Mesodermal cell (in vitro differentiated cells): ENCODE measurements around the gene HOXC10.

Source experiments
- H3K27ac ChIP-seq: 2 replicates; pipeline ENCODE4 v1.7.0; 2013; ENCODE audit warnings: mild to moderate bottlenecking, low read depth, low read length, moderate library complexity; ENCODE audit not compliant: severe bottlenecking
- H3K36me3 ChIP-seq: 2 replicates; pipeline ENCODE4 v1.7.1; 2013; ENCODE audit warnings: mild to moderate bottlenecking, low read length, moderate library complexity; ENCODE audit not compliant: control insufficient read depth, insufficient read depth
- H3K4me1 ChIP-seq: one replicate; pipeline ENCODE4 v1.7.1; 2013; ENCODE audit warnings: mild to moderate bottlenecking, low read length; ENCODE audit not compliant: insufficient read depth, control insufficient read depth, poor library complexity, severe bottlenecking
- H3K4me3 ChIP-seq: 2 replicates; pipeline ENCODE4 v1.7.0; 2013; ENCODE audit warnings: low read length, control low read depth, mild to moderate bottlenecking; ENCODE audit not compliant: insufficient read depth, poor library complexity, severe bottlenecking; ENCODE audit errors: extremely low read depth
- H3K9me3 ChIP-seq: 2 replicates; pipeline ENCODE4 v1.7.1; 2013; ENCODE audit warnings: mild to moderate bottlenecking, low read length, moderate library complexity; ENCODE audit not compliant: control insufficient read depth
- WGBS, 2 experiments: methylation state at CpG; one replicate each; pipeline ENCODE4 v1.1.5; 2013; ENCODE audit warnings: missing lambda C conversion rate in 2 of 2; ENCODE audit not compliant: insufficient coverage in 2 of 2; 5-methylcytosine and 5-hydroxymethylcytosine counted together

Gene HOXC10

DNA sequence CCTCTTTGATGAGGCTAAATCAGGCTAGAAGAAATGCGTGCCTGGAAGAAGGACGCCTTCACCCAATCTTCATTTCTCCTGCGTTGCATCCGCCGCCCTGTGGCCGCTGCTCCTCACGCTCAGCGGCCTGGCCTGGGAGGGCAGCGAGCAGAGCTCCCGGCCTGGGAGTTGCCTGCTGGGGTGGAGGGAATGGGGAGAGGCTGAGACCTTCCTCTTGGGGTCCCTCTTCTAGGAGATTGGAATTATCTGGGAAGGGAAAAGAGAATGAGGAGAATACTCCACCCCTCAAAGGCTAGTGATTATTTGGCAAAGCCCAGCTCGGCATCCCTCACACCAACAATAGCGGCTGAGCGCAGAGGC is 32.6 kb upstream of the HOXC10 start:
- Histone ChIP-seq H3K9me3 (no peaks in the 10 kb centered on the region), H3K36me3 (no peaks in the 10 kb centered on the region), H3K27ac (no peak overlapping the region), H3K4me1 (peaks cover 10% of the 10 kb centered on the region), H3K4me3 (no peak overlapping the region)
- 0 to 5% methylated on average over 6 of the region's 13 CpGs for WGBS, 2 experiments

DNA sequence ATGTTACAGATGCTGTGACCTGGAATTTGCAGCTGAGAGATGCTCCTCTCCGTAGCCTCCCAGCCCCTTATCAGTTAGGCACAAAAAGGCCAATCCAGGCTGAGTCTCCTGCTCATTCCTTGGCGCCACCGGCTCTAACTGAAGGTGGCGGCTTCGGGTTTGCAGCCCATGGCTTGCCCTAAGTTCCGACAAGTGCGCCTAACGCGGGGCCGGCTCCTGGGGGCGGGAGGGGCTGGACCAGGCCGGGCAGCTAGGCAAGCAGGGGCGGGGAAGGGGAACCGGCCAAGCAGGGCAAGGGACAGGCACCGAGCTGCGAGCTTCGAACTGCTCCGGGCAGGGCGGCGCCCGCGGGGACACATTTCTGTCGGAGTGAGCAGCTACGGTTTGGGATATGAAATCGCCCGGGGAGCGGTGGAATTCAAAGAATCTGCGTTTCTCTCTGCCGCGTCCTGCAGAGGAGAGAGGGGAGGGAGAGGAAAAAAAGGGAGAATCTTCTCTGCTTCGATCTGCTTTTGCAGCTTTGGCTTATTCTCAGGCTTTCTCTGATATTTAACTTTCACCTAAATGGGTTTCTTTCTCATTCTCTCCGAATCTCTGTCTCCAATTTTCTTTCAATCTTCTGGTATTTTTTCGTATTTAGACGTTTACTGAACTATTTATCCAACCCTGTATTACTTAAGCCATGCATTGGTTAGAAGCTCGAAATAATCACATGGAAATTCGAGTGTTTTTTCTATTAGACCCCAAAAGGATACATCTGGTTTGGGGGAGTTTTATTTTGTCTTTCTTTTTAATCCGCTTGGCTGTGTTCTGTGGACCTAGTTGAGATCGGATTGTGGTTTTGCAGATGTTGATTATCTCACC is 31.8 kb upstream of the HOXC10 start:
- Histone ChIP-seq H3K27ac (no peak overlapping the region), H3K4me3 (no peak overlapping the region), H3K9me3 (no peaks in the 10 kb centered on the region), H3K4me1 (peaks cover 10% of the 10 kb centered on the region), H3K36me3 (no peaks in the 10 kb centered on the region)
- WGBS, 2 experiments: 1 to 3% methylated on average over 27 to 30 of the region's 38 CpGs

DNA sequence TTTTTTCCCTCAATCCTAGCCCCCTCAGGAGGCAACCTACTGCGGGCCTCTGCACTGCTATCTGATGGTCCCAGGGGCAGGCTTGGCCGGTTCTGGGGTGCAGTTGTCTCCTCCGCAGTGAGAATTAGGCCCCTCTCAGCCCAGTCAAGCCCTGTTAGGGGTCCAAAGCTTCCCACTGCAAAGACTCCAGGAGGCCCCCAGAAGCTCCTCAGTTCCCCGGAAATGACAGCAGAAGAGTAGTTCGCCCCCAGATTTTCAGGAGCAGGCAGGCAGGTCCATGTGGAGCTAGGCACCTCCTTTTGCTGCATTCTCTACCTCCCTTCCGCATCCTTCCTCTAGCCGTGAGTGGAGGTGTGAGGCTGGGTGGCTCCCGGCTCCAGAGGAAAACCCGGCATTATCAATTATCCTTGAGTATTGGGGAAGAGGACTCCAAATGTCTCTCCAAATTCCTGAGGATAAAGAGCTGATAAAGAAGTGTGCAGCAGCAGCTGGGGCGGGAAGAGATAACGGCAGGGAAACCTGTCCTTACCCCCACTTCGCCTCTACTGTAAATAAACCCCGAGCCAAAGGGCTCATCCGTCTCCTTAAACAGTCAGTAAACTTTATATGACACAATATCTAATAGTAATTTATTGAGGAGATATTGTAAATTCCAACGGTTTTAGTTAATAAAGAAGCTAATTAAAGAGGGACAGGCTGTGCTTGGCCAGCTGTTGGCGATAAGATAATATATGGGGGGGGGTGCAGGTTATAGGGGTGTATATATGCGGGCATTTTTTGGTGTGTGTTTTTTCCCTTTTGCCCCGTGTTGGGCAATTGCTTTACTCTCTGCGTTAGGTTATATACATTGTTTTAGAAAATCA is 30.9 kb upstream of the HOXC10 start:
- WGBS, 2 experiments: 19 to 21% methylated on average over 7 to 8 of the region's 19 CpGs
- Histone ChIP-seq H3K9me3 (no peaks in the 10 kb centered on the region), H3K4me3 (no peak overlapping the region), H3K27ac (no peak overlapping the region), H3K36me3 (no peaks in the 10 kb centered on the region), H3K4me1 (peaks cover 10% of the 10 kb centered on the region)

DNA sequence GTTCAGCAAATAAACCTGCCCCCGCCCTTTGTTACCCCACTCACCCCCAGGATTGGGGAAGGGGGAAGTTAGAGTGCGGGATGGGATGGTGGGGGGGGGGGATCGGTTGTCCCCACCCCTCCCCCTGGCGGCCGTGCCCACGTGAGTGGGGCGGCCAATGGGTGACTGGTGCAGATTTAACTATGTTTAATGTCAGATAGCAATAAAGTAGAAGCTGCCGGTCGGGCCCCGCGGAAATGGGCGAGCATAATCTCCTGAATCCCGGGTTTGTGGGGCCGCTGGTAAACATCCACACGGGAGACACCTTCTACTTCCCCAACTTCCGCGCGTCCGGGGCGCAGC is 30.3 kb upstream of the HOXC10 start, which contains the start of gene HOXC12:
Gene HOXC12, plus strand, starts transcription at position 210 of the 342 bp plus-strand sequence. Its CDS starts 27 bp downstream, at position 237.
- Histone ChIP-seq H3K4me1 (peaks cover 10% of the 10 kb centered on the region), H3K36me3 (no peaks in the 10 kb centered on the region), H3K27ac (no peak within 1 kb of the TSS), H3K9me3 (no peaks in the 10 kb centered on the region), H3K4me3 (no peak within 1 kb of the TSS)
- WGBS, 2 experiments: 23 to 31% methylated on average over 13 of the region's 20 CpGs

DNA sequence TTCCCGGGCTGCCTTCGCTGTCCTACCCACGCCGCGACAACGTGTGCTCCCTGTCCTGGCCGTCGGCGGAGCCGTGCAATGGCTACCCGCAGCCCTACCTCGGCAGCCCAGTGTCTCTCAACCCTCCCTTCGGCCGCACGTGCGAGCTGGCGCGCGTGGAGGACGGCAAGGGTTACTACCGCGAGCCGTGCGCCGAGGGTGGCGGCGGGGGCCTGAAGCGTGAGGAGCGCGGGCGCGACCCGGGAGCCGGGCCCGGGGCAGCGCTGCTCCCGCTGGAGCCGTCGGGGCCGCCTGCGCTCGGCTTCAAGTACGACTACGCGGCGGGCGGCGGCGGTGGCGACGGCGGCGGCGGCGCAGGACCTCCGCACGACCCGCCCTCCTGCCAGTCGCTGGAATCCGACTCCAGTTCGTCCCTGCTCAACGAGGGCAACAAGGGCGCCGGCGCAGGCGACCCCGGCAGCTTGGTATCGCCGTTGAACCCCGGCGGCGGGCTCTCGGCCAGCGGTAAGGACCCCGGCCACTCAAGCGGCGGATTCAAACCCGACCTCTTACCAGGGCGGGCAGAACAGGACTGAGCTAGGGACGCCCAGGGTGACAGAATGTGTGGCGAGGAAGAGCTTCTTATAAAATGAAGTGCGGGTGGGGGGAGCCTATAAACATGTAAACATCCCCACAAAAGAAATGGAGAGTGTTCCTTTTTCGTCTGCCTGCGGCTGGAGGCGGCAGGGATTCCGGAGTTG is 29.7 kb upstream of the HOXC10 start:
- WGBS, 2 experiments: 6 to 8% methylated on average over 56 to 60 of the region's 86 CpGs
- Histone ChIP-seq H3K27ac (no peak overlapping the region), H3K9me3 (no peaks in the 10 kb centered on the region), H3K36me3 (no peaks in the 10 kb centered on the region), H3K4me1 (peaks cover 10% of the 10 kb centered on the region), H3K4me3 (no peak overlapping the region)

DNA sequence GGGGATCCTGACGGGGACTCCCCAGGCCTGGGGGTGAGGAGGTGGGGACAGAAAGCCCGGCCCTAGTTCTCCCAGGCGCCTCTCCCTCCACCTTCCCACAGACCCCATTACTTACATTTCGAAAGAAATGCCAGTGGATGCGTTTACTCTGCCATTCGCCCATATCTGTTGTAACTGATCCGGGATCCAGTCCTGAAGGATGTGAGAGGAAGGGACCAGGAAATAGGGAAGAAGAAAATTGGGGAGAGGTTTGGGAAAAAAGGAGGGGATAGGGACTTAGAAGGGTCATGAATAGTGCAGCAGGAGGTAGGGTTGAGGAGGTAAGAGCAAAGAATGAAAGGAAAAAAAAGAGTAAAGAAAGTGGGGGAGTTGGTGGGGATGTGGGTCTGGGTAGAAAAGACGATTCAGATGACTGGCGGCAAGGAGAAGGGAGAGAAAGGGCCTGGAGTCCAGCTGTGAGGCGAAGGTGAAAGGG is 29.1 kb upstream of the HOXC10 start:
- Histone ChIP-seq H3K4me1 (peaks cover 10% of the 10 kb centered on the region), H3K27ac (no peak overlapping the region), H3K9me3 (no peaks in the 10 kb centered on the region), H3K4me3 (no peak overlapping the region), H3K36me3 (no peaks in the 10 kb centered on the region)
- WGBS, 2 experiments: 12 to 28% methylated on average over 4 to 6 of the region's 10 CpGs

DNA sequence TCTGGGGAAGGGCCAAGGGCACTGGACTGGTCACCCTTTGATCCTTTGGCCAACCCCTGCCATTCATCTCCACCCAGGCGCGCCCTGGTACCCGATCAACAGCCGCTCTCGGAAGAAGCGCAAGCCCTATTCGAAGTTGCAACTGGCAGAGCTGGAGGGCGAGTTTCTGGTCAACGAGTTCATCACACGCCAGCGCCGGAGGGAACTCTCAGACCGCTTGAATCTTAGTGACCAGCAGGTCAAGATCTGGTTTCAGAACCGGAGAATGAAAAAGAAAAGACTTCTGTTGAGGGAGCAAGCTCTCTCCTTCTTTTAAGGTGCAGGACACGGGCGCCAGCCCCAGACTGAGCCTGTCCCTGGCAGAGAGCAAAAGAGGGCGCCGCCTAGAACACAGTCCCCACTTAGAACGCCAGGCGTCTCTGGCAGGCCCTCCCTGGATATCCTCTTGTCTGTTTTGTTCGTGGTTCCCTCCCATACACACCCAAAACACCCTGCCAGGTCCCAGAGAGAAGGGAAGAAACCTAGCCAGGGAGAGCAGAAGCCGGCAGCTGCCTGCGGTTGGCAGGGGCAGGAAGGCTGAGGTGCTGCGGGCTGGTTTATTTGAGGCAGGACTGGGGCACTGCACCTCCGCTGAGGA is 28.6 kb upstream of the HOXC10 start:
- WGBS, 2 experiments: 23 to 25% methylated on average over 18 to 21 of the region's 25 CpGs
- Histone ChIP-seq H3K27ac (no peak overlapping the region), H3K9me3 (no peaks in the 10 kb centered on the region), H3K4me3 (no peak overlapping the region), H3K36me3 (no peaks in the 10 kb centered on the region), H3K4me1 (peaks cover 10% of the 10 kb centered on the region)

DNA sequence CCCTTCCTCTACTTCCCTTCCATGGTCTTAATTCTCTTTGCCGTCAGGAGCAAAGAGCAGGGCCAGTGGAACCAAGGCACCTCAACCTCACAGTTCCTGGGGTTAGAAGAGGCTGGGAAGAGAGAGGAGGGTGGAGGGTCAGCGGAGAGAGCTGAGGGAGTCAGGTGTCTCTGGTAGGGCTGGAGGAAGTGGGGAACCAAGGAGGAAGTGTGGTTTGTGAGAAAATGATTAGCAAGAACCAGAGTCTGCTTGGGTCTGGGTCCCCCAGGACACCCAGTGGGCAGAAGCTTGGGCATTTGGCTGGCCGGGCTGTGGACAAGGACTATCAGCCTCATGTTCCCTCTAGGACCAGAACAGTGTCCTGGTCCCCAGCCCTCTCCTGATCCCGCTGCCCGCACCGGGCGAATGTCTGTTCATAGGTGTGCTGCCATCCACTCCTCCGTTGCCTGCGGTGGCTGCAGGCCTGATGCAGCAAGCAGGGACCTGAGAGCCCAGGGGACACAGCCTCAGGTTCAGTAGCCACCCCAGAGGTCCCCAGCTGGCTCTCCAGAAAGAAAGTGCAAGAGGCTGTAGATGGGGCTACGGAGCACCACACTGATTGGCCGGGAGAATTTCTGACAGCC is 27.9 kb upstream of the HOXC10 start:
- Histone ChIP-seq H3K36me3 (no peaks in the 10 kb centered on the region), H3K9me3 (no peaks in the 10 kb centered on the region), H3K27ac (no peak overlapping the region), H3K4me1 (peaks cover 10% of the 10 kb centered on the region), H3K4me3 (no peak overlapping the region)
- 14 to 29% methylated on average over 10 of the region's 11 CpGs for WGBS, 2 experiments

DNA sequence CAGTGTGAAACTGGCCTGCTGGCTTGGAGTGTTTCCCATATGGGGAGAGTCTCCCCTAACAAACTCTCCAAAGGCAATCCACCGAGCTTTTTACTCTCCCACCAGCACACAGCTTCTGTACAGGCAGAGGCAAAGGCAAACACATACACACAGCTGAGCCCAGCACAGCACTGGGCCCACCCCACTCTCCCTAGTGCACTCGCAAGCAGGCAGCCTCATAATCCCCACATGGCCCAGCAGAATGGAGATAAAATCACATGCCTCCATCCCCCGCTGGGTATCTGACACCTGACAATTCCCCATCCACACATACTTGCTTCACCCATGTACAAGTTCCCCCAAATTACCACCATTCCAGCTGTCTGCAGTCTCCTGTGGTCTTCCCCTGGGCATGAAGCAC is 26.8 kb upstream of the HOXC10 start:
- peaks cover 9% of the 10 kb centered on the region for H3K4me1 ChIP-seq
- no peak overlapping the region for H3K4me3 ChIP-seq
- WGBS, 2 experiments: 27 to 31% methylated on average over 3 of the region's 3 CpGs
- H3K36me3 ChIP-seq: no peaks in the 10 kb centered on the region
- no peaks in the 10 kb centered on the region for H3K9me3 ChIP-seq
- H3K27ac ChIP-seq: no peak overlapping the region

DNA sequence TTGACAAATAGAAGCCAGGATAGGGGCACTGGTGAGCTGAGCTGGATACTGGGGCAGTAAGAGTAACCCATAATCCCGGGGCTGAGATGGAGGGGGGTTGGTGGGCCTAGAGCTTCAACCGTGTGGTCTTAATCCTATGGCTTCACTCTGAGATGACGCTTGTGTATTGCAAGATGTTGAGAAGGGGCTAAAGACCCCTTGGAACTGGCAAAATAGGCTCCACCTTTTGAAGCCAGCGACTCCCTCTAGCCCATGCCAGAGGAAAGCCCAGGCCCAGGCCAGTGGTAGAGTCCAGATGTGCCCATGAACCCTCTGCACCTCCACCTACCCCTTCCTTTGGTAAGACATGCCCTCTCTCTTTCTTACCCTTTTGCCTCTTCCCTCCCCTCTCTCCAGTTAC is 25.6 kb upstream of the HOXC10 start:
- no peak overlapping the region for H3K4me3 ChIP-seq
- H3K36me3 ChIP-seq: no peaks in the 10 kb centered on the region
- H3K27ac ChIP-seq: no peak overlapping the region
- H3K4me1 ChIP-seq: no peaks in the 10 kb centered on the region
- 15 to 25% methylated on average over 4 of the region's 4 CpGs for WGBS, 2 experiments
- H3K9me3 ChIP-seq: no peaks in the 10 kb centered on the region
